ENCODE measurements around the gene OBSCN.

The OBSCN gene

GRCh38 chr1:228358039-228358763, 150.4 kb downstream of the OBSCN start:
- no peak for DNase-seq (ENCODE audit: low read depth in 2 of 2)

GRCh38 chr1:228358764-228359612, 151.1 kb downstream of the OBSCN start:
- no peak for DNase-seq (ENCODE audit: low read depth in 2 of 2)

GRCh38 chr1:228359613-228360532, 152.0 kb downstream of the OBSCN start:
- no peak for DNase-seq (ENCODE audit: low read depth in 2 of 2)

GRCh38 chr1:228360533-228361313, 152.9 kb downstream of the OBSCN start:
- DNase-seq (ENCODE audit: low read depth in 2 of 2): no peak

GRCh38 chr1:228361314-228362140, 153.7 kb downstream of the OBSCN start:
- no peak for DNase-seq (ENCODE audit: low read depth in 2 of 2)

- no peak for DNase-seq (ENCODE audit: low read depth in 2 of 2)
These were observed 154.5 kb downstream of the OBSCN start for GRCh38 chr1:228362141-228362883.

GRCh38 chr1:228362884-228363450, 155.1 kb downstream of the OBSCN start:
- no peak for DNase-seq (ENCODE audit: low read depth in 2 of 2)

- DNase-seq (ENCODE audit: low read depth in 2 of 2): no peak
These were observed 155.8 kb downstream of the OBSCN start for GRCh38 chr1:228363686-228364067.

- no peak for DNase-seq (ENCODE audit: low read depth in 2 of 2)
These were observed 156.3 kb downstream of the OBSCN start for GRCh38 chr1:228364068-228364705.

- no peak for DNase-seq (ENCODE audit: low read depth in 2 of 2)
These were observed 156.9 kb downstream of the OBSCN start for GRCh38 chr1:228364706-228365213.

- DNase-seq (ENCODE audit: low read depth in 2 of 2): no peak
These were observed 157.6 kb downstream of the OBSCN start for GRCh38 chr1:228365271-228366061.

- DNase-seq (ENCODE audit: low read depth in 2 of 2): no peak
These were observed 158.4 kb downstream of the OBSCN start for GRCh38 chr1:228366062-228366865.

GRCh38 chr1:228366866-228367741, 159.3 kb downstream of the OBSCN start:
- DNase-seq (ENCODE audit: low read depth in 2 of 2): no peak

- DNase-seq (ENCODE audit: low read depth in 2 of 2): no peak
These were observed 160.3 kb downstream of the OBSCN start for GRCh38 chr1:228367798-228368791.

Data from activated CD4-positive, alpha-beta T cell treated with anti-CD3 and anti-CD28 coated beads for 24 hours (primary cell).